GM23338 (cell line): ENCODE measurements around the gene BCL7C. TPM values are rescaled to one million over a fixed set of nuclear protein-coding genes. Genes with fewer than 3 reads are reported as not detected.

Source experiments
- ATAC-seq: fragments of 200-7000 bp; cut with Tn5 transposase; 3 replicates; pipeline ENCODE4 v1.9.1; 2020
- DNase-seq: peaks from one replicate; pipeline ENCODE4 v3.0.0-alpha.2; 2015; ENCODE audit warnings: low spot score
- H2AFZ ChIP-seq: fragments of 200-600 bp; sonication (generic); 2 replicates; pipeline ENCODE4 v1.8.0; 2016; ENCODE audit warnings: antibody characterized with exemption, mild to moderate bottlenecking, moderate library complexity
- H3F3A ChIP-seq: fragments of 200-600 bp; sonication (generic); replicated peaks from 2 replicates; pipeline ENCODE4 v1.8.0; 2017; ENCODE audit warnings: antibody characterized with exemption, mixed run types, low read depth
- H3K27ac ChIP-seq: fragments of 200-600 bp; sonication (generic); 2 replicates; pipeline ENCODE4 v1.6.1; 2016; ENCODE audit warnings: low read depth
- H3K27me3 ChIP-seq: fragments of 200-600 bp; sonication (generic); 2 replicates; pipeline ENCODE4 v1.8.0; 2016; ENCODE audit warnings: mild to moderate bottlenecking, mixed run types, moderate library complexity; ENCODE audit not compliant: insufficient read depth
- H3K36me3 ChIP-seq: fragments of 200-600 bp; sonication (generic); 2 replicates; pipeline ENCODE4 v1.8.0; 2016; ENCODE audit warnings: mild to moderate bottlenecking; ENCODE audit not compliant: insufficient read depth
- H3K4me1 ChIP-seq: fragments of 200-600 bp; sonication (generic); 2 replicates; pipeline ENCODE4 v1.8.0; 2016; ENCODE audit warnings: mild to moderate bottlenecking, moderate library complexity; ENCODE audit not compliant: insufficient read depth
- H3K4me2 ChIP-seq: fragments of 200-600 bp; sonication (generic); 2 replicates; pipeline ENCODE4 v1.7.1; 2017; ENCODE audit warnings: mixed run types
- H3K4me3 ChIP-seq: fragments of 200-600 bp; sonication (generic); 2 replicates; pipeline ENCODE4 v1.6.1; 2016; ENCODE audit warnings: mixed run types
- H3K79me2 ChIP-seq: fragments of 200-600 bp; sonication (generic); replicated peaks from 2 replicates; pipeline ENCODE4 v1.8.0; 2017; ENCODE audit warnings: mild to moderate bottlenecking; ENCODE audit not compliant: insufficient read depth
- H3K9me2 ChIP-seq: fragments of 200-600 bp; sonication (generic); 2 replicates; pipeline ENCODE4 v1.8.0; 2017; ENCODE audit not compliant: insufficient read depth
- H4K20me1 ChIP-seq: fragments of 200-600 bp; sonication (generic); replicated peaks from 2 replicates; pipeline ENCODE4 v1.8.0; 2017; ENCODE audit warnings: mild to moderate bottlenecking; ENCODE audit not compliant: insufficient read depth
- H3K27ac Mint-ChIP-seq: 2 replicates; pipeline ENCODE4 v1.8.0; 2020; ENCODE audit warnings: inconsistent platforms, mild to moderate bottlenecking, moderate library complexity, mixed read lengths
- H3K27me3 Mint-ChIP-seq: 3 replicates; pipeline ENCODE4 v1.8.0; 2022; ENCODE audit warnings: low read depth, mild to moderate bottlenecking, moderate library complexity, mixed read lengths, inconsistent platforms; ENCODE audit not compliant: insufficient read depth, poor library complexity
- H3K36me3 Mint-ChIP-seq: 3 replicates; pipeline ENCODE4 v1.8.0; 2021; ENCODE audit warnings: low read depth, mild to moderate bottlenecking, inconsistent platforms, moderate library complexity, mixed read lengths
- H3K4me1 Mint-ChIP-seq: 3 replicates; pipeline ENCODE4 v1.8.0; 2020; ENCODE audit warnings: mild to moderate bottlenecking, inconsistent platforms, mixed read lengths
- H3K4me3 Mint-ChIP-seq: 3 replicates; pipeline ENCODE4 v1.8.0; 2021; ENCODE audit warnings: moderate library complexity, mild to moderate bottlenecking, inconsistent platforms, mixed read lengths
- H3K9me3 Mint-ChIP-seq: 3 replicates; pipeline ENCODE4 v1.8.0; 2020; ENCODE audit warnings: moderate library complexity, mild to moderate bottlenecking, inconsistent platforms, mixed read lengths
- CREB1 ChIP-seq: fragments of 250-450 bp; sonication (Bioruptor Pico); IDR thresholded peaks from 2 replicates; pipeline ENCODE4 v1.5.0; 2020; ENCODE audit warnings: low read depth, mild to moderate bottlenecking, moderate library complexity
- CTCF ChIP-seq, 2 experiments: fragments of 200-600 bp in 1 of 2; sonication (generic) in 1 of 2; conservative IDR thresholded peaks; 2 replicates each; pipeline versions ENCODE4 v1.5.1 to v1.6.1; 2016 to 2017; ENCODE audit warnings: antibody characterized with exemption in 2 of 2, low read depth in 2 of 2, mild to moderate bottlenecking in 2 of 2, moderate library complexity in 1 of 2
- ETS1 ChIP-seq: IDR thresholded peaks from 2 replicates; pipeline ENCODE4 v1.6.1; 2016; ENCODE audit warnings: antibody characterized with exemption
- EZH2 ChIP-seq: fragments of 200-600 bp; sonication (generic); IDR thresholded peaks from one replicate; pipeline ENCODE4 v1.8.0; 2017; ENCODE audit warnings: antibody characterized with exemption, mild to moderate bottlenecking, low read depth; ENCODE audit not compliant: unreplicated experiment
- EZH2phosphoT487 ChIP-seq: fragments of 200-600 bp; sonication (generic); IDR thresholded peaks from one replicate; pipeline ENCODE4 v1.8.1; 2018; ENCODE audit warnings: antibody characterized with exemption; ENCODE audit not compliant: unreplicated experiment
- JUNB ChIP-seq: IDR thresholded peaks from one replicate; pipeline ENCODE4 v1.6.1; 2016; ENCODE audit warnings: antibody characterized with exemption; ENCODE audit not compliant: unreplicated experiment
- NANOG ChIP-seq: IDR thresholded peaks from 2 replicates; pipeline ENCODE4 v1.6.1; 2016; ENCODE audit warnings: antibody characterized with exemption, borderline replicate concordance
- POLR2AphosphoS5 ChIP-seq: IDR thresholded peaks from 2 replicates; pipeline ENCODE4 v1.6.1; 2016; ENCODE audit warnings: antibody characterized with exemption, low read depth
- REST ChIP-seq: IDR thresholded peaks from one replicate; pipeline ENCODE4 v1.6.1; 2018; ENCODE audit warnings: antibody characterized with exemption; ENCODE audit not compliant: unreplicated experiment
- STAT1 ChIP-seq: IDR thresholded peaks from one replicate; pipeline ENCODE4 v1.6.1; 2016; ENCODE audit warnings: antibody characterized with exemption; ENCODE audit not compliant: unreplicated experiment
- ZNF114 ChIP-seq: fragments of 250-450 bp; sonication (Bioruptor Pico); IDR thresholded peaks from 2 replicates; pipeline ENCODE4 v1.5.0; 2020; ENCODE audit warnings: mild to moderate bottlenecking, moderate library complexity
- ZNF331 ChIP-seq: fragments of 250-450 bp; sonication (Bioruptor Pico); IDR thresholded peaks from 2 replicates; pipeline ENCODE4 v1.5.0; 2020; ENCODE audit warnings: low read depth, mild to moderate bottlenecking, moderate library complexity
- ZNF462 ChIP-seq: fragments of 250-450 bp; sonication (Bioruptor Pico); IDR thresholded peaks from 2 replicates; pipeline ENCODE4 v1.5.0; 2020; ENCODE audit warnings: mild to moderate bottlenecking, moderate library complexity
- polyA plus RNA-seq: library from polyadenylated mRNA; unstranded; fragments of >200 nt; fragmentation: Nextera tagmentation; extraction: Ambion mirVana; gene quantifications from 2 replicates; pipeline ENCODE4 v1.2.1, GENCODE V29; 2016
- total RNA-seq: library from RNA; depleted of rRNA; stranded (reverse); fragments of >200 nt; shearing (Covaris generic); gene quantifications from 2 replicates; pipeline ENCODE4 v1.2.3, GENCODE V29; 2014

The BCL7C gene
- total and polyA plus RNA-seq, 2 experiments from 2014 or later = 17.5 to 22.1 TPM

GRCh38 chr16:30850246-30850645, 43.6 kb downstream of the BCL7C start:
- H3K36me3 Mint-ChIP-seq = no peaks in the 10 kb centered on the region
- H3K9me3 Mint-ChIP-seq = no peaks in the 10 kb centered on the region
- Histone ChIP-seq H3F3A (0 out of 2 replicates have a peak, but pooled peaks cover 1% of the 10 kb centered on the region), H3K79me2 (no peaks in the 10 kb centered on the region), H3K36me3 (no peaks in the 10 kb centered on the region), H3K4me2 (no peak overlapping the region), H3K4me1 (no peaks in the 10 kb centered on the region), H4K20me1 (no peaks in the 10 kb centered on the region), H3K27ac (no peak overlapping the region), H3K9me2 (no peaks in the 10 kb centered on the region), H2AFZ (no peak overlapping the region), H3K4me3 (no peak overlapping the region), H3K27me3 (no peaks in the 10 kb centered on the region)
- TF ChIP-seq CTCF (conservative IDR thresholded peaks at IDR 0.05; ENCODE audit: low read depth in 2 of 2) (no peak), EZH2 (no peak), JUNB (no peak), ETS1 (no peak), ZNF114 (CRISPR knock-in tag) (no peak), NANOG (no peak), EZH2phosphoT487 (no peak), POLR2AphosphoS5 (no peak), ZNF331 (CRISPR knock-in tag) (no peak), REST (no peak), STAT1 (no peak), CREB1 (CRISPR knock-in tag) (no peak), ZNF462 (no peak)
- no peak overlapping the region for H3K4me3 Mint-ChIP-seq
- H3K27me3 Mint-ChIP-seq = peaks cover 2% of the 10 kb centered on the region
- H3K4me1 Mint-ChIP-seq = peaks cover 2% of the 10 kb centered on the region; the same call in 1 of the 3 replicates
- H3K27ac Mint-ChIP-seq = no peak overlapping the region
- DNase-seq (no peak), ATAC-seq (no peak)
